ENCODE measurements around the gene HCN3. TPM values are rescaled to one million over a fixed set of nuclear protein-coding genes. Genes with fewer than 3 reads are reported as not detected.
"Not testable (repeated sequence)": the region's sequence is repeated elsewhere in the genome, so short reads cannot be mapped to it uniquely, and the experiment has no call there.

The HCN3 gene
- total RNA-seq, 1 experiment from 2014 or later = 2.5 TPM

DNA sequence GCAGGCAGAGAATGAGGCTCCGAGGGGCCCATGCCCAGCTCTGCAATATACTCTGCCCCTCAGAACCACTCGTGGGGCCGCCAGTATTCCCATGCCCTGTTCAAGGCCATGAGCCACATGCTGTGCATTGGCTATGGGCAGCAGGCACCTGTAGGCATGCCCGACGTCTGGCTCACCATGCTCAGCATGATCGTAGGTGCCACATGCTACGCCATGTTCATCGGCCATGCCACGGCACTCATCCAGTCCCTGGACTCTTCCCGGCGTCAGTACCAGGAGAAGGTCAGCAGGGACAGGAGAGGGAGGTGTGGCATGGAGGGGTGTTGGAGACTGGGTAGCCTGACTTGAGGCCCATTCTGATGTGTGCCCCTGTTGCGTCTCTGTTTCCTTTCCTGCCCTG lies 7.2 kb downstream of the HCN3 start:
- no peak for DNase-seq (ENCODE audit: low read depth in 1 of 2, low spot score in 2 of 2)
- H3K4me3 ChIP-seq = no peak overlapping the region
- H3K27me3 ChIP-seq (replicated peaks) = no peaks in the 10 kb centered on the region
- no peak overlapping the region for H3K27ac ChIP-seq
- no peaks in the 10 kb centered on the region for H3K36me3 ChIP-seq
- H3K4me1 ChIP-seq (replicated peaks) = peaks cover under 1% of the 10 kb centered on the region; the same call in 1 of the 2 replicates
- no peaks in the 10 kb centered on the region for H3K9me3 ChIP-seq (replicated peaks)

DNA sequence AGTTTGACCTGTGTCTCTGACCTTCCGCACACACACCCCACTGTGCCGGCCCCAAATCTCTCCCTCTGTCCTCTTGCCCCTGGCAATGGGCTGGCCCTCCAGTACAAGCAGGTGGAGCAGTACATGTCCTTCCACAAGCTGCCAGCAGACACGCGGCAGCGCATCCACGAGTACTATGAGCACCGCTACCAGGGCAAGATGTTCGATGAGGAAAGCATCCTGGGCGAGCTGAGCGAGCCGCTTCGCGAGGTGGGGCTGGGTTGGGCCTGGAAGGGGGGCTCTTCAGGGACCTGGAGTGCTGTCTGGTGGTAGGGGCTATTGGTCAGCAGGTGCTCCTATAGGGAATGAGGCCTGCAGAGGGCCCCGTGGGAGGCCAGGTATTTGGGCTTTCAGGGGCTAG lies 7.8 kb downstream of the HCN3 start:
- Histone ChIP-seq H3K27ac (no peak overlapping the region), H3K27me3 (replicated peaks) (no peaks in the 10 kb centered on the region), H3K4me1 (replicated peaks) (no peaks in the 10 kb centered on the region), H3K36me3 (no peaks in the 10 kb centered on the region), H3K9me3 (replicated peaks) (no peaks in the 10 kb centered on the region), H3K4me3 (no peak overlapping the region)
- DNase-seq (ENCODE audit: low read depth in 1 of 2, low spot score in 2 of 2) = no peak

DNA sequence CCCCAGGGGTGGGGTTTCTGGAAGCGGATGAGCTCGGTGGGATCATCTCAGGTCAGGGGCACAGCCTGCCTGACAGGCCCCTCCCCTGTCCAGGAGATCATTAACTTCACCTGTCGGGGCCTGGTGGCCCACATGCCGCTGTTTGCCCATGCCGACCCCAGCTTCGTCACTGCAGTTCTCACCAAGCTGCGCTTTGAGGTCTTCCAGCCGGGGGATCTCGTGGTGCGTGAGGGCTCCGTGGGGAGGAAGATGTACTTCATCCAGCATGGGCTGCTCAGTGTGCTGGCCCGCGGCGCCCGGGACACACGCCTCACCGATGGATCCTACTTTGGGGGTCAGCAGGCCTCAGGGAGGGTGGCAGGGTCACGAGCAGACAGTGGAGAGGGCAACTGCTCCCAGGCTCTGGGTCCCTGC lies 8.4 kb downstream of the HCN3 start:
- Histone ChIP-seq H3K36me3 (no peaks in the 10 kb centered on the region), H3K4me1 (replicated peaks) (no peaks in the 10 kb centered on the region), H3K4me3 (no peak overlapping the region), H3K27ac (no peak overlapping the region), H3K9me3 (replicated peaks) (no peaks in the 10 kb centered on the region), H3K27me3 (replicated peaks) (no peaks in the 10 kb centered on the region)
- DNase-seq (ENCODE audit: low read depth in 1 of 2, low spot score in 2 of 2) = no peak

DNA sequence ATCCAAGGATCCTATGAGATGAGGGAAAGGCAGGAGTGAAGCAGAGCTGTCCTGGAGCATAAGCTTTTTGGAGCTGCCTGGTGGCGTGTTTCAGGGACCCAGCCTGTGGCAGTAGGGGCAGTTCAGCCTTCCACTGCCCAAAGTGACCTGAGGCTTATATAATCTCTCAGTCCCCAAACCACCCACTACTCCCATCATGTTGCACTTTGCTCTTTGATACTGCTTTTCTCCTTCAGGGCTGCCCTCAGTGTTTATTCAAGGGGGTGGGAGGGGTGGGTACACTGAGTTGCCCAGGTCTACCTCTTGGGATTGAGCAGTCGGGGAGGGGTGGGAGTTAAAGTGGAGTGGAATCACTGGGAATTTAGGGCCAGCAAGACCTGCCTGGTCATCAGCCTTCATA lies 9.3 kb downstream of the HCN3 start:
- H3K4me3 ChIP-seq = no peak overlapping the region
- no peaks in the 10 kb centered on the region for H3K9me3 ChIP-seq (replicated peaks)

DNA sequence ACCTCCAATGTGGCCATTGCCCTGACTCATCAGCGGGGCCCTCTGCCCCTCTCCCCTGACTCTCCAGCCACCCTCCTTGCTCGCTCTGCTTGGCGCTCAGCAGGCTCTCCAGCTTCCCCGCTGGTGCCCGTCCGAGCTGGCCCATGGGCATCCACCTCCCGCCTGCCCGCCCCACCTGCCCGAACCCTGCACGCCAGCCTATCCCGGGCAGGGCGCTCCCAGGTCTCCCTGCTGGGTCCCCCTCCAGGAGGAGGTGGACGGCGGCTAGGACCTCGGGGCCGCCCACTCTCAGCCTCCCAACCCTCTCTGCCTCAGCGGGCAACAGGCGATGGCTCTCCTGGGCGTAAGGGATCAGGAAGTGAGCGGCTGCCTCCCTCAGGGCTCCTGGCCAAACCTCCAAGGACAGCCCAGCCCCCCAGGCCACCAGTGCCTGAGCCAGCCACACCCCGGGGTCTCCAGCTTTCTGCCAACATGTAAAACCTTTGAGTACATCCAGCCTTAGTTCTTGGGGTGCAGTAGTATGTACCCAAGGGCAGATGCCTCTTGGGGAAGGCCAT lies 10.8 kb downstream of the HCN3 start:
- H3K4me1 ChIP-seq (replicated peaks) = no peaks in the 10 kb centered on the region
- H3K36me3 ChIP-seq = no peaks in the 10 kb centered on the region
- DNase-seq (ENCODE audit: low read depth in 1 of 2, low spot score in 2 of 2) = no peak
- no peak overlapping the region for H3K4me3 ChIP-seq
- peaks cover 4% of the 10 kb centered on the region; the same call in 1 of the 2 replicates for H3K27me3 ChIP-seq (replicated peaks)
- no peaks in the 10 kb centered on the region for H3K9me3 ChIP-seq (replicated peaks)
- H3K27ac ChIP-seq = no peak overlapping the region

More for the DNA sequence above, 9.3 kb downstream of the HCN3 start:
- no peaks in the 10 kb centered on the region for H3K36me3 ChIP-seq
- no peaks in the 10 kb centered on the region for H3K4me1 ChIP-seq (replicated peaks)
- H3K27me3 ChIP-seq (replicated peaks) = no peaks in the 10 kb centered on the region
- no peak overlapping the region for H3K27ac ChIP-seq
- DNase-seq (ENCODE audit: low read depth in 1 of 2, low spot score in 2 of 2) = no peak

DNA sequence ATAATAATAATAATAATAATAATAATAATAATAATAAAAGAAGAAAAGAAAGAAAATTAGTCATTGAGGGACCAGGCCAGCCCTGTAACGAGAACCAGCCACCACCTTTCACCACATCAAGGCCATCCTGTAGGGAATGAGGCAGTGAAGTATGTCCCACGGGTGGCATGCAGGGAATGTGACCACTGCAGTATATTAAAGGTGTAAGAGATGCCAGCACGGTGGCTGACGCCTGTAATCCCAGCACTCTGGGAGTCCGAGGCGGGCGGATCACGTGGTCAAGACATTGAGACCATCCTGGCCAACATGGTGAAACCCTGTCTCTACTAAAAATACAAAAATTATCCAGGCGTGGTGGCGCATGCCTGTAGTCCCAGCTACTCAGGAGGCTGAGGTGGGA lies 13.7 kb downstream of the HCN3 start:
- not testable (repeated sequence) for H3K27ac ChIP-seq; H3K36me3 ChIP-seq; H3K9me3 ChIP-seq (replicated peaks); H3K4me3 ChIP-seq; H3K4me1 ChIP-seq (replicated peaks); DNase-seq (ENCODE audit: low read depth in 1 of 2, low spot score in 2 of 2)
- peaks cover 20% of the 10 kb centered on the region; the same call in 1 of the 2 replicates for H3K27me3 ChIP-seq (replicated peaks)

DNA sequence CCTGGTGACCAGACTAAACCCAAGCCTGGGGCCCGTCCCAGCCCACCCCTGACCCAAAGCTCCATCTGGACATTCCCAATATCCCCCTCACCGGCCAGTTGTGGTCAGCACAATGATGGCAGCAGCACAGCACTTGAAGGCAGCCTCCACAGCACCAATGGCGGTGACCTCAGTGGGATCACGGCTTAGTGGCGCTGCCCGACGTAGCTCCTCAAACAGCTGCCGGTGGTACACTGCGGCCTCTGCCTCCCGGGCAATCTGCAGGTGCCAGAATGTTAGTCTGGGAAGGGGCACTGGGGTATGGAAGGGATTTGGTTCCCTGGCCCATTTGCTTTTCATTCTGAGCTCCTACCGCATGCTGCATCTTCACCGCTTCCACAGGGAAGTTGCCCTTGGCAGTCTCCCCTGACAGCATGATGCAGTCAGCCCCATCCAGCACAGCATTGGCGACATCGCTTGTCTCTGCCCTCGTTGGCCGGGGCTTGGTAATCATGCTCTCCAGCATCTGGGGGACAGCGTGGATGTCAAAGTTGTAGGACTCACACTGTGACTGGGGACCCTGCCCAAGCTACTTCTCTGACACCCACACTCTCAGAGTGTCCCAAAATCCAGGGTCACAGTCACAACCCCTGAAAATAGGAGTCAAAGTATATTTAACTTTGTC lies 16.0 kb downstream of the HCN3 start:
- peaks cover 20% of the 10 kb centered on the region; the same call in 1 of the 2 replicates for H3K27me3 ChIP-seq (replicated peaks)
- no peak overlapping the region for H3K27ac ChIP-seq
- no peaks in the 10 kb centered on the region for H3K4me1 ChIP-seq (replicated peaks)
- no peak overlapping the region for H3K4me3 ChIP-seq
- DNase-seq (ENCODE audit: low read depth in 1 of 2, low spot score in 2 of 2) = no peak
- no peaks in the 10 kb centered on the region for H3K9me3 ChIP-seq (replicated peaks)
- H3K36me3 ChIP-seq = no peaks in the 10 kb centered on the region

DNA sequence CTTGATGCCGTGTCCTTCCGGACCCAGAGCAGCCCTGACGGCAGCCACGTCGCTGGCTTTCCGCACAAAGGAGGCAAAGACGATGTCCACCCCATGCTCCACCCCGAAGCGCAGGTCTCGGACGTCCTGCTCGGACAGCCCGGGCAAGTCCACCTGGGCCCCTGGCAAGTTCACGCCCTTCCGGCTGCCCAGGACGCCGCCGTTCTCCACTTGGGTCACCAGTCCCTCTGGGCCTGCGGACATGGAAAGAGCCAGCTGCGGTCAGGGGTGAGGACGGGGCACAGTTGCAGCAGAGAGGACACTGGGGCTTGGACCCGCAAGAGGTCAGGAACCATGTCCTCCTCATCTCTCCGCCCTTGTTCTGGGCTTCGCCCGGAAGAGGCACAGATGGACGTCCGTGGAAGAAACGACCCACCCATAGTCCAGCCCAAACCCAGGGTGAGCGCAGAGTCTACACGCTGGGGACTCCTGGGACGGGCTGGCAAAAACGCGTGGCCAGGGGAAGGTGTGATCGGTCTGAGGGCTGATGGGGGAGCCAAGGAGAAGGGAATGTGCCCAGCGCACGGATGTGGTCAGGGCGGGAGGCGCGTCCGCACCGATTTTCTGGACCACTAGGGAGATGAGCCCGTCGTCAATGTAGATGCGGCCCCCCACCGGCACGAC lies 17.4 kb downstream of the HCN3 start:
- no peak overlapping the region for H3K4me3 ChIP-seq
- H3K27me3 ChIP-seq (replicated peaks) = peaks cover 20% of the 10 kb centered on the region; the same call in 1 of the 2 replicates
- DNase-seq (ENCODE audit: low read depth in 1 of 2, low spot score in 2 of 2) = no peak
- no peak overlapping the region for H3K27ac ChIP-seq
- no peaks in the 10 kb centered on the region for H3K9me3 ChIP-seq (replicated peaks)
- no peaks in the 10 kb centered on the region for H3K36me3 ChIP-seq
- no peaks in the 10 kb centered on the region for H3K4me1 ChIP-seq (replicated peaks)

DNA sequence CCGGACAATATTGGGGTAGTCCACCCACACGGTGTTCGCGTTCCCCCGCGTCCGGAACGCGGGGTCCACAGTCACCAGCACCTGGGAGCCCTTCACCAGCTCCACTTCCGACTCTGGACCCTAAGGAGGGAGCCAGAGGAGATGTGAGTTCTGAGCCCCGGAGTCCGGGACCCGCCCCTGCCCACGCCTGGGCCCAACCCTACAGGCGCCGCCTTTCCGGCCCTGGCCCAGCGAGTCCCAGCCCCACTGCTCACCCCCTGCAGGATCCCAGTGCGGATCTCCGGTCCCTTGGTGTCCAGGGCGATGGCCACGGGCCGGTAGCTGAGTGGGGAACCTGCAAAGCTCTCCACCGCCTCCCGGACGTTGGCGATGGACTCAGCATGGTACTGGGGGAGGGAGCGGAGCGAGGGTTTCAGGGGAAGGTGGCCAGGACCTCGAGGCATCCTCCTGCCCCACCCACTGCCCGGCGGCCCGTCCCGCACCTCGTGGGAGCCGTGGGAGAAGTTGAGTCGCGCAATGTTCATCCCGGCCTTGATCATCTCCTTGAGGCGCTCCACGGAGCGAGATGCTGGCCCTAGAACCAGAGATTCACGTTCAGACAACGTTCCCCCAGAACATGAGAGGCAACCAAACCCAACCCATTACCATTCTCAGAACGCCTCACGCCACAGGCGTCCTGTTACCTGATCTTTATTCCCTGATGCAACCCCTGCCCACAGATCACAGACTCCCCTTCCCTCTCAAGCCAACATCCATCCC lies 18.1 kb downstream of the HCN3 start:
- H3K9me3 ChIP-seq (replicated peaks) = no peaks in the 10 kb centered on the region
- H3K27ac ChIP-seq = no peak overlapping the region
- H3K4me3 ChIP-seq = no peak overlapping the region
- DNase-seq (ENCODE audit: low read depth in 1 of 2, low spot score in 2 of 2) = no peak
- no peaks in the 10 kb centered on the region for H3K4me1 ChIP-seq (replicated peaks)
- H3K27me3 ChIP-seq (replicated peaks) = peaks cover 20% of the 10 kb centered on the region; the same call in 1 of the 2 replicates
- H3K36me3 ChIP-seq = no peaks in the 10 kb centered on the region

DNA sequence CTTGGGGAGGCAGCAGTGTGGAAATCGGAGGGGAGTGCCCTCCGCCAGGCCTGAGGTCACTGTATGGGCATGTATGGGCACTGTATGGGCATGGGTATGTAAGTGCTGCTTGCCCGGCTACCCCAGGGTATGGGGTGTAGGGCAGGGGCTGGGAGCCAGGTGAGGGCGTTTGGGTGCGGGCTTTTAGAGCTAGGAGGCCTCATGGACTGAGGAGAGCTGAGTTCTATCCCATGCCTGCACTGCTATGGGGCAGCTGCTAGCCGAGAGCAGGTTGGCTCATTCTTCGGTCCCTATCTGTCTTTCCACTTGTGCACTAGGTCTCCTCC lies 18.6 kb downstream of the HCN3 start:
- no peak for DNase-seq (ENCODE audit: low read depth in 1 of 2, low spot score in 2 of 2)
- Histone ChIP-seq H3K4me3 (no peak overlapping the region), H3K27me3 (replicated peaks) (peaks cover 20% of the 10 kb centered on the region; the same call in 1 of the 2 replicates), H3K9me3 (replicated peaks) (no peaks in the 10 kb centered on the region), H3K27ac (no peak overlapping the region), H3K4me1 (replicated peaks) (no peaks in the 10 kb centered on the region), H3K36me3 (no peaks in the 10 kb centered on the region)

DNA sequence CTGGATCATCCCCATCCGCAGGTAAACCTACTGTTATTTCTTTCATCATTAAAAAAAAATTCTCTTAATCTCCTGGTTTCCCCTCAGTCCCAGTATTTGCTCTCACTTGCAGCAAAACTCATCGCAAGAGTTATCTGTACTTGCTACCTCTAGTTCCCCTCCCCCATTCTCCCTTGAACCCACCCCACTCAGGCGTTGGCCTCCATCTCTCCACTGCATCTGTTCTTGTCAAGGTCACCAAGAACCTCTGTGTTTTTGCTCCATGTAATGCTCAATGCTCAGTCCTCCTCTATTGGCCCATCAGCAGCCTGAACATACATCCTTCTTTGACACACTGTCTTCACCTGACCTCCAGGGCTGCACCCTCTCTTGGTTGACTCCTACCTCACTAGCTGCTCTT lies 19.4 kb downstream of the HCN3 start:
- H3K36me3 ChIP-seq = no peaks in the 10 kb centered on the region
- no peak overlapping the region for H3K4me3 ChIP-seq
- no peaks in the 10 kb centered on the region for H3K4me1 ChIP-seq (replicated peaks)
- no peaks in the 10 kb centered on the region for H3K9me3 ChIP-seq (replicated peaks)
- H3K27me3 ChIP-seq (replicated peaks) = peaks cover 20% of the 10 kb centered on the region; the same call in 1 of the 2 replicates
- H3K27ac ChIP-seq = no peak overlapping the region
- no peak for DNase-seq (ENCODE audit: low read depth in 1 of 2, low spot score in 2 of 2)

DNA sequence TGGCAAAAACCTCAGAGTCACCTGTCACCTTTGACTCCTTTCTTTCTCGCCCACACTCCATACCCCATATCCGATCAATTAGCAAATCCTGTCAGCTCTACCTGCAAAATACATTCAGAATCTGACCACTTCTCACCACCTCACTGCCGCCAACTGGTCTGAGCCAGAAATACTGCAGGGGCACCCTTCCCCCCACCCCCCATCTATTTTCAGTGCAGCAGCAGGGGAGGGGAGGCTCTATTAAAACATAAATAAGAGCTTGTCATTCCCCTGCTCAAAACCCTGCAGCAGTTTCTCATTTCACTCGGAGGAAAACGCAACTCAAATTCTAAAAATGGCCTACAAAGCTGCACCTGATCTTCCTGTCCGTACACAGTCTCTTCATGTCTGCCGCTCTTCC lies 20.1 kb downstream of the HCN3 start:
- H3K27ac ChIP-seq = no peak overlapping the region
- no peaks in the 10 kb centered on the region for H3K9me3 ChIP-seq (replicated peaks)
- no peaks in the 10 kb centered on the region for H3K4me1 ChIP-seq (replicated peaks)
- peaks cover 20% of the 10 kb centered on the region; the same call in 1 of the 2 replicates for H3K27me3 ChIP-seq (replicated peaks)
- H3K36me3 ChIP-seq = no peaks in the 10 kb centered on the region
- no peak overlapping the region for H3K4me3 ChIP-seq
- DNase-seq (ENCODE audit: low read depth in 1 of 2, low spot score in 2 of 2) = no peak

DNA sequence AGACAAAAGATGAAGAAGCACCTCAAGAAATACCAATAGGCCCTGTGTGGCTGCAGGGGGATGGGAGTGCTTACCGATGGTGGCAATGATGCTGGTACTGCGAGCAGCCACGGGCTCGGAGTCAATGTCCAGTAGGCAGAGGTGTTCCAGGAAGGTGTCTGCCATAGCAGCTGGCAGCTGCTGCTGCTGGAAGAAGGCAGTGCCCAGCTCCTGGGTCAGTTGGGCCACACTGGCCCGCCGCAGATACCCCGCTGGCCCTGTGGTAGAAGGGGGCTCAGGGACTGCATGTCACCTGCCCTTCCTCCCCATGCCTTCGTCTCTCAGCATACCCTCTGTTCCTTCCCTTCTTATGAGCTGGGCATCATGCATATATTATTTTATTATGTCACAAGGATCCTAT lies 22.8 kb downstream of the HCN3 start:
- Histone ChIP-seq H3K4me1 (replicated peaks) (no peaks in the 10 kb centered on the region), H3K9me3 (replicated peaks) (no peaks in the 10 kb centered on the region), H3K27ac (no peak overlapping the region), H3K4me3 (no peak overlapping the region), H3K27me3 (replicated peaks) (0 out of 2 replicates have a peak, but pooled peaks cover 7% of the 10 kb centered on the region), H3K36me3 (no peaks in the 10 kb centered on the region)
- no peak for DNase-seq (ENCODE audit: low read depth in 1 of 2, low spot score in 2 of 2)

Data from SJSA1 (cell line).